Upper lobe of left lung (tissue), 4 donors: ENCODE results near the gene NRXN3.

Experiments
- POLR2AphosphoS5 ChIP-seq, 2 donors: sonication (generic); formaldehyde crosslinking; IDR thresholded peaks; one replicate each; pipeline ENCODE4 v1.5.1; 2017; ENCODE audit warnings: antibody characterized with exemption in 2 of 2
- TF ChIP-seq, protein P1 (sequence below), 6 experiments: fragments of 450-650 bp in 4 of 6; fragments of 200-600 bp in 2 of 6; sonication (generic) in 2 of 6; IDR thresholded peaks; one replicate each; pipeline ENCODE4 v1.5.1; 2016 to 2019; ENCODE audit warnings: antibody characterized with exemption in 6 of 6

DNA sequence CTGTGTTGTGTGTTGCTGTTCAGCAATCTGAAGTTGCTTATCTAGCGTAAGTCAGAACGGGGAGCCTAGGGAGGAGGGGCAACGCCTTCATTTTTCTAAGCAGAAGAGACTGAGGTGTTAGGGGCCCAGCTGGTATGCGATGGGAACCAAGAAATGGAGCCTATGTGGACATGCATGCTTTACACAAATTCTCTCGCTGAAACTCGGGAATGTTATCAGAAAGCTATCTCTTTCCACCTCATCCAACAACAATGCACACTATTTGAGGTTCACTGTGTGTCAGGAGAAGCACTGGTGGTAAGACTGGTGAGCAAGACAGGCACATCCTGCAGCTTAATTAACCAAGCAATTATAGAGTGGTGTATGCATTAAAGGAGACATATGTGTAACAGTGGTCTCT lies 89.7 kb downstream of the NRXN3 start:
- TF ChIP-seq, protein P1, sequence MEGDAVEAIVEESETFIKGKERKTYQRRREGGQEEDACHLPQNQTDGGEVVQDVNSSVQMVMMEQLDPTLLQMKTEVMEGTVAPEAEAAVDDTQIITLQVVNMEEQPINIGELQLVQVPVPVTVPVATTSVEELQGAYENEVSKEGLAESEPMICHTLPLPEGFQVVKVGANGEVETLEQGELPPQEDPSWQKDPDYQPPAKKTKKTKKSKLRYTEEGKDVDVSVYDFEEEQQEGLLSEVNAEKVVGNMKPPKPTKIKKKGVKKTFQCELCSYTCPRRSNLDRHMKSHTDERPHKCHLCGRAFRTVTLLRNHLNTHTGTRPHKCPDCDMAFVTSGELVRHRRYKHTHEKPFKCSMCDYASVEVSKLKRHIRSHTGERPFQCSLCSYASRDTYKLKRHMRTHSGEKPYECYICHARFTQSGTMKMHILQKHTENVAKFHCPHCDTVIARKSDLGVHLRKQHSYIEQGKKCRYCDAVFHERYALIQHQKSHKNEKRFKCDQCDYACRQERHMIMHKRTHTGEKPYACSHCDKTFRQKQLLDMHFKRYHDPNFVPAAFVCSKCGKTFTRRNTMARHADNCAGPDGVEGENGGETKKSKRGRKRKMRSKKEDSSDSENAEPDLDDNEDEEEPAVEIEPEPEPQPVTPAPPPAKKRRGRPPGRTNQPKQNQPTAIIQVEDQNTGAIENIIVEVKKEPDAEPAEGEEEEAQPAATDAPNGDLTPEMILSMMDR (IDR thresholded peaks at IDR 0.05): no peak
- TF ChIP-seq POLR2AphosphoS5 (IDR thresholded peaks at IDR 0.05): no peak
